Stimulated activated CD8-positive, alpha-beta memory T cell treated with anti-CD3 and anti-CD28 coated beads, Interleukin-4, amount 100 ng/mL, for 4 hours (primary cell): ENCODE data around the gene HECTD1.
"Not testable (repeated sequence)": the region's sequence is repeated elsewhere in the genome, so short reads cannot be mapped to it uniquely, and the experiment has no call there.

ENCODE experiments used
- DNase-seq, 2 donors: peaks; one replicate each; pipeline ENCODE4 v3.0.0-alpha.2; 2020; ENCODE audit warnings: low read depth in 2 of 2, low spot score in 1 of 2

Gene HECTD1

GRCh38 chr14:31057035-31057434 lies 150.6 kb downstream of the HECTD1 start:
- DNase-seq, result no peak

- DNase-seq, result not testable (repeated sequence)
Measured at GRCh38 chr14:31052905-31053586, 154.5 kb downstream of the HECTD1 start.

GRCh38 chr14:31051511-31051910 lies 156.1 kb downstream of the HECTD1 start:
- no peak for DNase-seq

GRCh38 chr14:31051023-31051422 lies 156.6 kb downstream of the HECTD1 start:
- DNase-seq, result no peak
